Measurements from ENCODE around the gene ADRB2. TPM values are rescaled to one million over a fixed set of nuclear protein-coding genes. Genes with fewer than 3 reads are reported as not detected.

The ADRB2 gene
- total RNA-seq (2022; extraction: Qiagen RNA extraction; ENCODE audit: low read depth): 0.56 to 0.93 TPM (median 0.59 TPM) in 5 replicates

DNA sequence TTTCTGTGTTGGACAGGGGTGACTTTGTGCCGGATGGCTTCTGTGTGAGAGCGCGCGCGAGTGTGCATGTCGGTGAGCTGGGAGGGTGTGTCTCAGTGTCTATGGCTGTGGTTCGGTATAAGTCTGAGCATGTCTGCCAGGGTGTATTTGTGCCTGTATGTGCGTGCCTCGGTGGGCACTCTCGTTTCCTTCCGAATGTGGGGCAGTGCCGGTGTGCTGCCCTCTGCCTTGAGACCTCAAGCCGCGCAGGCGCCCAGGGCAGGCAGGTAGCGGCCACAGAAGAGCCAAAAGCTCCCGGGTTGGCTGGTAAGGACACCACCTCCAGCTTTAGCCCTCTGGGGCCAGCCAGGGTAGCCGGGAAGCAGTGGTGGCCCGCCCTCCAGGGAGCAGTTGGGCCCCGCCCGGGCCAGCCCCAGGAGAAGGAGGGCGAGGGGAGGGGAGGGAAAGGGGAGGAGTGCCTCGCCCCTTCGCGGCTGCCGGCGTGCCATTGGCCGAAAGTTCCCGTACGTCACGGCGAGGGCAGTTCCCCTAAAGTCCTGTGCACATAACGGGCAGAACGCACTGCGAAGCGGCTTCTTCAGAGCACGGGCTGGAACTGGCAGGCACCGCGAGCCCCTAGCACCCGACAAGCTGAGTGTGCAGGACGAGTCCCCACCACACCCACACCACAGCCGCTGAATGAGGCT, at the start of gene ADRB2:
ADRB2 (plus strand) TSS at position 559 of the 686 bp plus-strand sequence. CDS start 221 bp downstream, outside the sequence.

Other genes starting within 250 kb of the ADRB2 start
- gene HTR4, start 172.1 kb upstream of the ADRB2 start, total RNA-seq (2022; extraction: Qiagen RNA extraction; ENCODE audit: low read depth): not detected in 5 replicates
- 0.23 to 0.87 TPM (median 0.43 TPM) in 5 replicates for gene SH3TC2, start 236.5 kb downstream of the ADRB2 start, total RNA-seq (2022; extraction: Qiagen RNA extraction; ENCODE audit: low read depth)

Data from A549 treated with CpdA at 1 μM for 4 hours (cell line).